Nephron progenitor cell (in vitro differentiated cells): Measurements from ENCODE around the gene BIN1.

Experiments
- DNase-seq: peaks from one replicate; pipeline ENCODE4 v3.0.0; 2021
- H3K27ac Mint-ChIP-seq: 2 replicates; pipeline ENCODE4 v1.8.0; 2021; ENCODE audit warnings: mild to moderate bottlenecking, moderate library complexity, mixed read lengths
- H3K27me3 Mint-ChIP-seq: 2 replicates; pipeline ENCODE4 v1.8.0; 2021; ENCODE audit warnings: mild to moderate bottlenecking, low read depth, mixed read lengths; ENCODE audit not compliant: poor library complexity
- H3K36me3 Mint-ChIP-seq: 2 replicates; pipeline ENCODE4 v1.8.0; 2021; ENCODE audit warnings: low read depth, mixed read lengths
- H3K4me1 Mint-ChIP-seq: 2 replicates; pipeline ENCODE4 v1.8.0; 2021; ENCODE audit warnings: mixed read lengths
- H3K4me3 Mint-ChIP-seq: 2 replicates; pipeline ENCODE4 v1.8.0; 2021; ENCODE audit warnings: mild to moderate bottlenecking, moderate library complexity, mixed read lengths
- H3K9me3 Mint-ChIP-seq: 2 replicates; pipeline ENCODE4 v1.8.0; 2021; ENCODE audit warnings: mild to moderate bottlenecking, moderate library complexity, mixed read lengths
- TF ChIP-seq, protein P1 (sequence below): fragments of 200-600 bp; sonication (generic); IDR thresholded peaks from 2 replicates; pipeline ENCODE4 v1.5.0; 2021; ENCODE audit warnings: antibody characterized with exemption

Gene BIN1

GRCh38 chr2:127118467-127118866, 11.5 kb upstream of the BIN1 start:
- no peak for DNase-seq
- TF ChIP-seq, protein P1, sequence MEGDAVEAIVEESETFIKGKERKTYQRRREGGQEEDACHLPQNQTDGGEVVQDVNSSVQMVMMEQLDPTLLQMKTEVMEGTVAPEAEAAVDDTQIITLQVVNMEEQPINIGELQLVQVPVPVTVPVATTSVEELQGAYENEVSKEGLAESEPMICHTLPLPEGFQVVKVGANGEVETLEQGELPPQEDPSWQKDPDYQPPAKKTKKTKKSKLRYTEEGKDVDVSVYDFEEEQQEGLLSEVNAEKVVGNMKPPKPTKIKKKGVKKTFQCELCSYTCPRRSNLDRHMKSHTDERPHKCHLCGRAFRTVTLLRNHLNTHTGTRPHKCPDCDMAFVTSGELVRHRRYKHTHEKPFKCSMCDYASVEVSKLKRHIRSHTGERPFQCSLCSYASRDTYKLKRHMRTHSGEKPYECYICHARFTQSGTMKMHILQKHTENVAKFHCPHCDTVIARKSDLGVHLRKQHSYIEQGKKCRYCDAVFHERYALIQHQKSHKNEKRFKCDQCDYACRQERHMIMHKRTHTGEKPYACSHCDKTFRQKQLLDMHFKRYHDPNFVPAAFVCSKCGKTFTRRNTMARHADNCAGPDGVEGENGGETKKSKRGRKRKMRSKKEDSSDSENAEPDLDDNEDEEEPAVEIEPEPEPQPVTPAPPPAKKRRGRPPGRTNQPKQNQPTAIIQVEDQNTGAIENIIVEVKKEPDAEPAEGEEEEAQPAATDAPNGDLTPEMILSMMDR = no peak
- H3K27ac Mint-ChIP-seq = no peak overlapping the region
- H3K36me3 Mint-ChIP-seq = peaks cover 6% of the 10 kb centered on the region
- H3K9me3 Mint-ChIP-seq = peaks cover 38% of the 10 kb centered on the region
- H3K4me1 Mint-ChIP-seq = no peaks in the 10 kb centered on the region
- H3K4me3 Mint-ChIP-seq = no peak overlapping the region
- peaks cover 15% of the 10 kb centered on the region for H3K27me3 Mint-ChIP-seq

- peaks cover 18% of the 10 kb centered on the region for H3K27me3 Mint-ChIP-seq
- peaks cover 34% of the 10 kb centered on the region for H3K9me3 Mint-ChIP-seq
- H3K4me1 Mint-ChIP-seq = no peaks in the 10 kb centered on the region
- no peak for DNase-seq
- TF ChIP-seq, protein P1 = no peak
- peaks cover 6% of the 10 kb centered on the region for H3K36me3 Mint-ChIP-seq
- H3K4me3 Mint-ChIP-seq = no peak overlapping the region
- H3K27ac Mint-ChIP-seq = no peak overlapping the region
Observed at GRCh38 chr2:127118038-127118437, 11.1 kb upstream of the BIN1 start.

- Mint-ChIP-seq H3K27me3 (peaks cover 23% of the 10 kb centered on the region), H3K9me3 (peaks cover 30% of the 10 kb centered on the region), H3K27ac (no peak overlapping the region), H3K4me1 (no peaks in the 10 kb centered on the region), H3K4me3 (no peak overlapping the region), H3K36me3 (peaks cover 6% of the 10 kb centered on the region)
- DNase-seq = no peak
- TF ChIP-seq, protein P1 = no peak
Observed at GRCh38 chr2:127117603-127118002, 10.6 kb upstream of the BIN1 start.

DNA sequence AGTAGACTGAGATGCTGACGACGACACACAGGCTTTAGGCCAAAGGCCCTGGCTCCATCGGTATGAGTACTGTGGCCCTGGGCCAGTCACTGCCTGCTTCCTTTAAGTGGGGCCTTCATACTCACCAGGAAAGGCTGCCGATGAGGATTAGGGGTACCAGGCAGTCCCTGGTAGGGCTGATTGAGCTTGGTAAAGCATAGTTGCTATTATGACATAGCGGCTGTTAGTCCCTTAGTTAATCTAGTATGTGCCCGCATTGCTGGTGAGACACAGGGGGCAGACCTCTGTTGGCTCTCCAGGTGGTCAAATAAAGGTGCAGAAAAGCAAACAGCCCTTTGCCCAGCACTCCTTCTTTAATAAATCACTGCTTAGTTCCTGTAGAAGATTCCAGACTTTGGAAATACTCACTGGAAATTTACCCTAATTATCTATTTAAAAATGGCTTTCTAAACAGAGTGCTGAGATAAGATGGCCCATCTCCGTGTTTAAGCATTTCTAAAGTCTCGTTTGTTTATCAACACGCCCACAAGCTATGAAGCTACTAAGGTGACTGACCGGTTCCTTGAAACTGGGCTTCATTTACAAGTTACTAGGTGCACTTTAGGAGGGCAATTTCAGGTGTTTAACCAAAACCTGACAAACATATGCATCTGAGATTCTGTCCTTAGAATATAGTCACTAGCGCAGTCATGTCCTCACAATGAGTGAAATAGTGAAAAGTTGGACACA, 8.7 kb upstream of the BIN1 start:
- DNase-seq = no peak
- H3K4me1 Mint-ChIP-seq = no peaks in the 10 kb centered on the region
- peaks cover 2% of the 10 kb centered on the region for H3K36me3 Mint-ChIP-seq
- TF ChIP-seq, protein P1 = no peak
- peaks cover 13% of the 10 kb centered on the region for H3K9me3 Mint-ChIP-seq
- H3K4me3 Mint-ChIP-seq = no peak overlapping the region
- no peak overlapping the region for H3K27ac Mint-ChIP-seq
- H3K27me3 Mint-ChIP-seq = peaks cover 29% of the 10 kb centered on the region

- Mint-ChIP-seq H3K9me3 (no peaks in the 10 kb centered on the region), H3K27ac (no peak overlapping the region), H3K27me3 (peaks cover 27% of the 10 kb centered on the region), H3K4me3 (no peak overlapping the region), H3K36me3 (no peaks in the 10 kb centered on the region), H3K4me1 (peaks cover 18% of the 10 kb centered on the region)
- DNase-seq = no peak
- TF ChIP-seq, protein P1 = no peak
Observed at GRCh38 chr2:127110985-127111384, 4.0 kb upstream of the BIN1 start.

- H3K4me1 Mint-ChIP-seq = peaks cover 43% of the 10 kb centered on the region
- no peak for DNase-seq
- peaks cover 16% of the 10 kb centered on the region for H3K27me3 Mint-ChIP-seq
- peak overlapping the region; percentile 89 for H3K4me3 Mint-ChIP-seq
- TF ChIP-seq, protein P1 = no peak
- H3K9me3 Mint-ChIP-seq = no peaks in the 10 kb centered on the region
- H3K36me3 Mint-ChIP-seq = no peaks in the 10 kb centered on the region
- H3K27ac Mint-ChIP-seq = no peak overlapping the region
Observed at GRCh38 chr2:127108090-127108523, 1.2 kb upstream of the BIN1 start.
